CD14-positive monocyte (primary cell): ENCODE measurements around the gene SATB1. TPM values are rescaled to one million over a fixed set of nuclear protein-coding genes. Genes with fewer than 3 reads are reported as not detected.

ENCODE experiments used
- DNase-seq, 3 donors: peaks; one replicate each; pipeline ENCODE4 v3.0.0-alpha.2; 2011 to 2022
- H2AFZ ChIP-seq: 2 replicates; pipeline ENCODE4 v1.6.0; 2012; ENCODE audit warnings: mild to moderate bottlenecking, low read depth, low read length, inconsistent platforms; ENCODE audit not compliant: insufficient read depth, poor library complexity, severe bottlenecking
- H3K27ac ChIP-seq, 2 donors: 1 replicate in 1 of 2; 2 replicates in 1 of 2; pipeline ENCODE4 v1.5.1; 2012 to 2013; ENCODE audit warnings: low read length in 2 of 2, control low read depth in 1 of 2, inconsistent platforms in 1 of 2, low read depth in 1 of 2, mild to moderate bottlenecking in 1 of 2
- H3K27me3 ChIP-seq, 2 donors: one replicate each; pipeline versions ENCODE4 v1.6.0 to v1.6.1; 2011 to 2013; ENCODE audit warnings: low read length in 2 of 2; ENCODE audit not compliant: control insufficient read depth in 2 of 2, insufficient read depth in 2 of 2
- H3K36me3 ChIP-seq, 2 donors: replicated peaks in 1 of 2; 1 replicate in 1 of 2; 2 replicates in 1 of 2; pipeline versions ENCODE4 v1.5.1 to v1.6.1; 2012 to 2013; ENCODE audit warnings: low read length in 2 of 2, control low read depth in 1 of 2, inconsistent platforms in 1 of 2, mild to moderate bottlenecking in 1 of 2; ENCODE audit not compliant: insufficient read depth in 2 of 2, control insufficient read depth in 1 of 2
- H3K4me1 ChIP-seq, 2 donors: 1 replicate in 1 of 2; 2 replicates in 1 of 2; pipeline versions ENCODE4 v1.5.1 to v1.6.1; 2012 to 2013; ENCODE audit warnings: low read length in 2 of 2, control low read depth in 1 of 2, inconsistent platforms in 1 of 2, mild to moderate bottlenecking in 1 of 2, moderate library complexity in 1 of 2; ENCODE audit not compliant: insufficient read depth in 2 of 2, control insufficient read depth in 1 of 2
- H3K4me2 ChIP-seq: replicated peaks from 2 replicates; pipeline ENCODE3; 2012; ENCODE audit warnings: low read length, moderate library complexity, mild to moderate bottlenecking; ENCODE audit not compliant: poor library complexity, severe bottlenecking; ENCODE audit errors: extremely low read depth
- H3K4me3 ChIP-seq, 3 experiments: fragments of 200-600 bp in 1 of 3; sonication (generic) in 1 of 3; replicated peaks in 1 of 3; 1 replicate in 2 of 3; 2 replicates in 1 of 3; pipeline ENCODE4 v1.5.1; 2011 to 2013; ENCODE audit warnings: low read length in 3 of 3, mild to moderate bottlenecking in 3 of 3, control low read depth in 2 of 3, low read depth in 2 of 3, inconsistent platforms in 1 of 3, moderate library complexity in 1 of 3
- H3K79me2 ChIP-seq: 2 replicates; pipeline ENCODE4 v1.6.0; 2012; ENCODE audit warnings: mild to moderate bottlenecking, control low read depth, inconsistent platforms, low read length, moderate library complexity; ENCODE audit not compliant: insufficient read depth
- H3K9ac ChIP-seq: 2 replicates; pipeline ENCODE4 v1.6.0; 2017; ENCODE audit warnings: low read length, mild to moderate bottlenecking; ENCODE audit not compliant: insufficient read depth, poor library complexity, severe bottlenecking
- H3K9me3 ChIP-seq, 2 donors: replicated peaks in 1 of 2; 1 replicate in 1 of 2; 2 replicates in 1 of 2; pipeline versions ENCODE4 v1.5.1 to v1.6.1; 2012 to 2013; ENCODE audit warnings: low read length in 2 of 2, control low read depth in 1 of 2; ENCODE audit not compliant: control insufficient read depth in 1 of 2, insufficient read depth in 1 of 2
- H4K20me1 ChIP-seq: 2 replicates; pipeline ENCODE4 v1.6.0; 2012; ENCODE audit warnings: mild to moderate bottlenecking, low read length, control low read depth, moderate library complexity; ENCODE audit not compliant: insufficient read depth
- H3K27ac Mint-ChIP-seq, 7 donors: one replicate each; pipeline ENCODE4 v1.8.0; 2020; ENCODE audit warnings: mild to moderate bottlenecking in 7 of 7, mixed read lengths in 7 of 7, moderate library complexity in 6 of 7, inconsistent platforms in 2 of 7
- H3K27me3 Mint-ChIP-seq, 3 donors: one replicate each; pipeline ENCODE4 v1.8.0; 2021 to 2022; ENCODE audit warnings: low read depth in 3 of 3, mild to moderate bottlenecking in 3 of 3, mixed read lengths in 3 of 3, moderate library complexity in 3 of 3, inconsistent platforms in 1 of 3
- H3K36me3 Mint-ChIP-seq, 2 donors: one replicate each; pipeline ENCODE4 v1.8.0; 2020; ENCODE audit warnings: mixed read lengths in 2 of 2, inconsistent platforms in 1 of 2, mild to moderate bottlenecking in 1 of 2
- H3K4me1 Mint-ChIP-seq: one replicate; pipeline ENCODE4 v1.8.0; 2020; ENCODE audit warnings: mild to moderate bottlenecking, mixed read lengths
- H3K4me3 Mint-ChIP-seq, 2 donors: one replicate each; pipeline ENCODE4 v1.8.0; 2020; ENCODE audit warnings: mild to moderate bottlenecking in 2 of 2, mixed read lengths in 2 of 2, moderate library complexity in 1 of 2
- H3K9me3 Mint-ChIP-seq, 7 donors: one replicate each; pipeline ENCODE4 v1.8.0; 2020 to 2022; ENCODE audit warnings: mixed read lengths in 7 of 7, mild to moderate bottlenecking in 6 of 7, moderate library complexity in 6 of 7, inconsistent platforms in 2 of 7
- WGBS: methylation state at CpG from one replicate; pipeline ENCODE4 v1.1.5; 2013; ENCODE audit warnings: missing lambda C conversion rate; ENCODE audit not compliant: insufficient coverage; 5-methylcytosine and 5-hydroxymethylcytosine counted together
- intact Hi-C, 2 donors: fragments of 100-400 bp; cut with micrococcal nuclease; formaldehyde crosslinking; loops; one replicate each; pipeline versions ENCODE4 v1.15.0 to v1.15.1; 2023
- polyA plus RNA-seq, 3 donors: library from polyadenylated mRNA; depleted of rRNA in 1 of 3; unstranded in 2 of 3; stranded (reverse) in 1 of 3; fragments of 300-500 nt in 2 of 3; fragments of >200 nt in 1 of 3; fragmentation: Illumina TruSeq in 2 of 3; gene quantifications; 1 replicate in 2 of 3; 2 replicates in 1 of 3; pipeline ENCODE4 v1.2.3, GENCODE V29; 2012 to 2021
- TF ChIP-seq, protein P1 (sequence below): fragments of 200-600 bp; IDR thresholded peaks from one replicate; pipeline ENCODE4 v1.8.0; 2022; ENCODE audit warnings: antibody characterized with exemption, mild to moderate bottlenecking

The SATB1 gene
- polyA plus RNA-seq, 3 donors = 4.3 to 35.3 (median 6.9) TPM

GRCh38 chr3:18351823-18352744, 73.1 kb downstream of the SATB1 start:
- WGBS = 77% methylated on average over 4 of the region's 12 CpGs
- no peaks in the 10 kb centered on the region for H3K4me1 Mint-ChIP-seq
- H3K4me3 Mint-ChIP-seq = no peak overlapping the region
- TF ChIP-seq, protein P1, sequence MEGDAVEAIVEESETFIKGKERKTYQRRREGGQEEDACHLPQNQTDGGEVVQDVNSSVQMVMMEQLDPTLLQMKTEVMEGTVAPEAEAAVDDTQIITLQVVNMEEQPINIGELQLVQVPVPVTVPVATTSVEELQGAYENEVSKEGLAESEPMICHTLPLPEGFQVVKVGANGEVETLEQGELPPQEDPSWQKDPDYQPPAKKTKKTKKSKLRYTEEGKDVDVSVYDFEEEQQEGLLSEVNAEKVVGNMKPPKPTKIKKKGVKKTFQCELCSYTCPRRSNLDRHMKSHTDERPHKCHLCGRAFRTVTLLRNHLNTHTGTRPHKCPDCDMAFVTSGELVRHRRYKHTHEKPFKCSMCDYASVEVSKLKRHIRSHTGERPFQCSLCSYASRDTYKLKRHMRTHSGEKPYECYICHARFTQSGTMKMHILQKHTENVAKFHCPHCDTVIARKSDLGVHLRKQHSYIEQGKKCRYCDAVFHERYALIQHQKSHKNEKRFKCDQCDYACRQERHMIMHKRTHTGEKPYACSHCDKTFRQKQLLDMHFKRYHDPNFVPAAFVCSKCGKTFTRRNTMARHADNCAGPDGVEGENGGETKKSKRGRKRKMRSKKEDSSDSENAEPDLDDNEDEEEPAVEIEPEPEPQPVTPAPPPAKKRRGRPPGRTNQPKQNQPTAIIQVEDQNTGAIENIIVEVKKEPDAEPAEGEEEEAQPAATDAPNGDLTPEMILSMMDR = no peak
- DNase-seq = no peak
- no peaks in the 10 kb centered on the region for H3K4me1 ChIP-seq
- no peaks in the 10 kb centered on the region for H3K27me3 Mint-ChIP-seq
- no peak overlapping the region for H3K4me2 ChIP-seq
- H3K9ac ChIP-seq = no peak overlapping the region
- H3K27ac Mint-ChIP-seq = peak overlapping the region in 2 of 7 donors; percentile 24 to 73
- H2AFZ ChIP-seq = no peak overlapping the region
- no peaks in the 10 kb centered on the region for H3K9me3 Mint-ChIP-seq
- H3K27ac ChIP-seq = no peak overlapping the region
- intact Hi-C loops = no loop called here
- peaks cover 38 to 44% of the 10 kb centered on the region in 2 donors for H3K36me3 Mint-ChIP-seq
- peaks cover 20 to 45% of the 10 kb centered on the region in 2 donors for H3K36me3 ChIP-seq
- H3K27me3 ChIP-seq = no peaks in the 10 kb centered on the region
- H4K20me1 ChIP-seq = no peaks in the 10 kb centered on the region
- no peak overlapping the region for H3K4me3 ChIP-seq
- no peaks in the 10 kb centered on the region for H3K9me3 ChIP-seq
- H3K79me2 ChIP-seq = no peaks in the 10 kb centered on the region

DNA sequence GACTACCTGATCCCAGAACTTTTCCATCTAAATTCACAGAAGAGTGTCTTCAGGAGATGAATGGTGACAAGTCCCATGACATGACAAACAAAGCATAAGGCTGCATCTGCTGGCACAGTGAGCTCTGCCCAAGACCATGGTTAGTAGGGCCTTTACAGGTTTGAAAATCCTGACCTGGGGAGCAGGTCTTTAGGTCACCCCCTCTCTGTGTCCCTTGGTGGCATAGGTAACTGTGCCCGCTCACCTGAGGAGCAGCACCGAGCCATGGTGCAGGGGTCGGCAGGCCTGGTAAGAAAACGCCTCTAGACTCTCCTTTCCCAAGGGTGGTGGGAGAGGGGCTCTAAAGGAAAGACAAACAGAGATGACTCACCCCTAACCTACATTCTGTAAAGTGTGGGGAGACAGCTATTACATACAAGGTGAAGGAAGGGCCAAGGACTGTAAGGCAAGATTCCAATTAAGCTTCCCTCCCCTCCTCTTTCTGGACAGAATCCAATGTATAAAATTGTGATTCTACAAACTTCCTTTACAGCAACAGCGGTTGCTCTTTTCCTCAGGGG, 74.0 kb downstream of the SATB1 start:
- H3K9ac ChIP-seq = no peak overlapping the region
- no peak overlapping the region for H3K4me2 ChIP-seq
- H3K27me3 ChIP-seq = no peaks in the 10 kb centered on the region
- peak overlapping the region in 1 of 7 donors; percentile 7 for H3K27ac Mint-ChIP-seq
- H4K20me1 ChIP-seq = no peaks in the 10 kb centered on the region
- no peaks in the 10 kb centered on the region for H3K79me2 ChIP-seq
- peaks cover 38 to 44% of the 10 kb centered on the region in 2 donors for H3K36me3 Mint-ChIP-seq
- no peaks in the 10 kb centered on the region for H3K4me1 ChIP-seq
- H3K27me3 Mint-ChIP-seq = no peaks in the 10 kb centered on the region
- WGBS = no CpG with 5 or more reads among the region's 5 CpGs
- H3K4me3 Mint-ChIP-seq = no peak overlapping the region
- no peak overlapping the region for H2AFZ ChIP-seq
- peaks cover 2% of the 10 kb centered on the region for H3K4me1 Mint-ChIP-seq
- no peaks in the 10 kb centered on the region for H3K9me3 ChIP-seq
- no peak for DNase-seq
- H3K4me3 ChIP-seq = no peak overlapping the region
- no peaks in the 10 kb centered on the region for H3K9me3 Mint-ChIP-seq
- intact Hi-C loops = no loop called here
- H3K27ac ChIP-seq = no peak overlapping the region
- TF ChIP-seq, protein P1 = no peak
- H3K36me3 ChIP-seq = peaks cover 20 to 45% of the 10 kb centered on the region in 2 donors
